GM12872 (cell line): ENCODE data around the gene RAPSN.

Experiments
- CTCF ChIP-seq: IDR thresholded peaks from 3 replicates; pipeline ENCODE4 v1.5.1; 2011; ENCODE audit warnings: low read depth, mild to moderate bottlenecking, low read length, moderate library complexity; ENCODE audit not compliant: insufficient read depth

Gene RAPSN

GRCh38 chr11:47415949-47416472, 32.9 kb downstream of the RAPSN start:
- TF ChIP-seq CTCF: no peak

- no peak for TF ChIP-seq CTCF
These were observed 33.7 kb downstream of the RAPSN start for GRCh38 chr11:47415091-47415854.

GRCh38 chr11:47414685-47415070, 34.3 kb downstream of the RAPSN start:
- no peak for TF ChIP-seq CTCF

- no peak for TF ChIP-seq CTCF
These were observed 34.8 kb downstream of the RAPSN start for GRCh38 chr11:47413908-47414684.

GRCh38 chr11:47413351-47413750, 35.6 kb downstream of the RAPSN start:
- no peak for TF ChIP-seq CTCF

GRCh38 chr11:47411884-47412746, 36.8 kb downstream of the RAPSN start:
- peak; percentile 96 for TF ChIP-seq CTCF
